ENCODE data around the gene TCEAL7. TPM values are rescaled to one million over a fixed set of nuclear protein-coding genes. Genes with fewer than 3 reads are reported as not detected.

The TCEAL7 gene
- total RNA-seq, 1 donor from 2014 or later: 16.5 TPM

DNA sequence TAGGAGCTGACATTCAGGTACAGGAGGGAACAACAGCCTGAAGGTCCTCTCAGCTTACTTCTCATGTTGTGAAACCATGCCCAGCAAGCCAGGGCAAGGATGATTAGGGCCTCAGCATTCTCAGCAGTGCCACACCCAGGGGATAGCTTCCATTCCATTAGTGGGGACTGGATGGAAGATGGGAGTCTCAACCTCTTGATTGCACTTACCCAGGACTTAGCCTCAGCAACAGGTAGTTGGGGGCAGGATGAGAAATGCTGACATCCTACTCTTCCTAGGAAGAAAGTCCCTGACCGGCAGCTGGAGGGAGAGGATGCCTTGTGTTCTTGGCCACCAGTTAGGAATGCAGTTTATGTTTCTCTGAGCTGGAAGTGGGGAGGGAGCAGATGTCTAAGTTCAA, 37.5 kb downstream of the TCEAL7 start:
- H3K27ac Mint-ChIP-seq (ENCODE audit: unreplicated experiment): no peak overlapping the region
- H3K36me3 Mint-ChIP-seq (ENCODE audit: low read depth): no peaks in the 10 kb centered on the region
- no peaks in the 10 kb centered on the region for H3K27me3 Mint-ChIP-seq (ENCODE audit: low read depth)
- TF ChIP-seq, protein P1, sequence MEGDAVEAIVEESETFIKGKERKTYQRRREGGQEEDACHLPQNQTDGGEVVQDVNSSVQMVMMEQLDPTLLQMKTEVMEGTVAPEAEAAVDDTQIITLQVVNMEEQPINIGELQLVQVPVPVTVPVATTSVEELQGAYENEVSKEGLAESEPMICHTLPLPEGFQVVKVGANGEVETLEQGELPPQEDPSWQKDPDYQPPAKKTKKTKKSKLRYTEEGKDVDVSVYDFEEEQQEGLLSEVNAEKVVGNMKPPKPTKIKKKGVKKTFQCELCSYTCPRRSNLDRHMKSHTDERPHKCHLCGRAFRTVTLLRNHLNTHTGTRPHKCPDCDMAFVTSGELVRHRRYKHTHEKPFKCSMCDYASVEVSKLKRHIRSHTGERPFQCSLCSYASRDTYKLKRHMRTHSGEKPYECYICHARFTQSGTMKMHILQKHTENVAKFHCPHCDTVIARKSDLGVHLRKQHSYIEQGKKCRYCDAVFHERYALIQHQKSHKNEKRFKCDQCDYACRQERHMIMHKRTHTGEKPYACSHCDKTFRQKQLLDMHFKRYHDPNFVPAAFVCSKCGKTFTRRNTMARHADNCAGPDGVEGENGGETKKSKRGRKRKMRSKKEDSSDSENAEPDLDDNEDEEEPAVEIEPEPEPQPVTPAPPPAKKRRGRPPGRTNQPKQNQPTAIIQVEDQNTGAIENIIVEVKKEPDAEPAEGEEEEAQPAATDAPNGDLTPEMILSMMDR (IDR thresholded peaks at IDR 0.05): no peak
- no peak for DNase-seq (ENCODE audit: low spot score)
- peaks cover 9% of the 10 kb centered on the region for H3K4me1 Mint-ChIP-seq (ENCODE audit: low read depth)
- no peak overlapping the region for H3K4me3 Mint-ChIP-seq (ENCODE audit: unreplicated experiment)
- peaks cover 5% of the 10 kb centered on the region for H3K9me3 Mint-ChIP-seq (ENCODE audit: low read depth)

DNA sequence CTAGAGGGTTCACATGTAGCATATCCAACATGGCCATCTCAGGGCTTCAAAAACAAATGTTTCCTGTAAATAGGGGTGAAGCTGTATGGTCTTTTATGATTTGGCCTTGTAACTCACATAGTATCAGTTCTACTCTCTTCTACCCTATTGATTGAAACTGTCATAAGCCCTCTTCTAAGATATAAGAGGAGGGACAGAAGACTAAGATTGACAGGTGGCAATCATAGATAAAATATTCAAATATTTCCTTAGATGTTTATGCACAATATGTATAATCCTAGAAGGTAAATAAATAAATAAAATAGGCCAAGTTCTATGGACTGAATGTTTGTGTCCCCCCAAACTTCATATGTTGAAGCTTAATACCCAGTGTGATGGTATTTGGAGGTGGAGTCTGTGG, 39.4 kb downstream of the TCEAL7 start:
- no peaks in the 10 kb centered on the region for H3K36me3 Mint-ChIP-seq (ENCODE audit: low read depth)
- peaks cover 9% of the 10 kb centered on the region for H3K4me1 Mint-ChIP-seq (ENCODE audit: low read depth)
- peaks cover 5% of the 10 kb centered on the region for H3K9me3 Mint-ChIP-seq (ENCODE audit: low read depth)
- no peak overlapping the region for H3K27ac Mint-ChIP-seq (ENCODE audit: unreplicated experiment)
- DNase-seq (ENCODE audit: low spot score): no peak
- TF ChIP-seq, protein P1 (IDR thresholded peaks at IDR 0.05): no peak
- H3K4me3 Mint-ChIP-seq (ENCODE audit: unreplicated experiment): no peak overlapping the region
- H3K27me3 Mint-ChIP-seq (ENCODE audit: low read depth): no peaks in the 10 kb centered on the region

DNA sequence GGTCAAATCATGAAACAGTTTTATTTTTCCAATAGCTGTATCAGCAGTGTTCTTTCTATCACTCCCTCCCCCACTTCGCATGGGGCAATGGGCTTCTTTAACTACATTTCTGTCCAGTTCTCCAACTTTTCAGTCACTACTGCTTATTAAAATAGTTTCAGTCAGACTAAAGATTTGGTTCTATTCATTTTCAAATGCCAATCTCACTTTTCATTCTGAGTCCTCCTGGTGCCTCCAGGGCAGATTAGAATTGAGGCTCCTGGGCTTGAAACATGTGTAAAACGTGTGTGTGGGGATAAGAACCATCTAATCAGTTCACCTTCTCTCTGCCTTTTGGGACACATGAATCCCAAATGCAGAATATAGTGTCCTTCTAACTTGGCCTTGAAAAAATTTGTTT, 42.8 kb downstream of the TCEAL7 start:
- TF ChIP-seq, protein P1 (IDR thresholded peaks at IDR 0.05): no peak
- H3K36me3 Mint-ChIP-seq (ENCODE audit: low read depth): peaks cover 3% of the 10 kb centered on the region
- peaks cover 13% of the 10 kb centered on the region for H3K4me1 Mint-ChIP-seq (ENCODE audit: low read depth)
- H3K4me3 Mint-ChIP-seq (ENCODE audit: unreplicated experiment): no peak overlapping the region
- no peak for DNase-seq (ENCODE audit: low spot score)
- H3K27me3 Mint-ChIP-seq (ENCODE audit: low read depth): no peaks in the 10 kb centered on the region
- no peak overlapping the region for H3K27ac Mint-ChIP-seq (ENCODE audit: unreplicated experiment)
- no peaks in the 10 kb centered on the region for H3K9me3 Mint-ChIP-seq (ENCODE audit: low read depth)

DNA sequence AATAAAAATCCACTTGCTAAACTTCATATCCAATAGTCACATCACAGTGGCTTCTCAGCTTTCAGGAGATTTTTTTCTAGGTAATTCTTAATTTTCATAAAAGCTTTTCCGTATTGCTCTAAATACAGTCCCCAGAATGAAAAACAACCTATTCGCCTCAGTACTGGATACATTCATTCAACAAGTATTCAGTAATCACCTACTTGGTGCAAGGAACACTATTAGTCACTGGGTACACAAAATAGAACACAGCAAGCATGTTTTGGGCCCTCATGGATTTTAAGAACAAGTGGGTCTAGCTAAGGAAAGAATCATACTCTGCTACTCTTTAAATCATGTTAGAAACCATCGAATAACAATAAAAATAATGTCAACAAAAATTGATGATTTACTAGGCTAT, 43.5 kb downstream of the TCEAL7 start:
- peaks cover 16% of the 10 kb centered on the region for H3K4me1 Mint-ChIP-seq (ENCODE audit: low read depth)
- peaks cover 3% of the 10 kb centered on the region for H3K36me3 Mint-ChIP-seq (ENCODE audit: low read depth)
- TF ChIP-seq, protein P1 (IDR thresholded peaks at IDR 0.05): no peak
- H3K9me3 Mint-ChIP-seq (ENCODE audit: low read depth): no peaks in the 10 kb centered on the region
- H3K27ac Mint-ChIP-seq (ENCODE audit: unreplicated experiment): no peak overlapping the region
- no peak overlapping the region for H3K4me3 Mint-ChIP-seq (ENCODE audit: unreplicated experiment)
- no peak for DNase-seq (ENCODE audit: low spot score)
- no peaks in the 10 kb centered on the region for H3K27me3 Mint-ChIP-seq (ENCODE audit: low read depth)

DNA sequence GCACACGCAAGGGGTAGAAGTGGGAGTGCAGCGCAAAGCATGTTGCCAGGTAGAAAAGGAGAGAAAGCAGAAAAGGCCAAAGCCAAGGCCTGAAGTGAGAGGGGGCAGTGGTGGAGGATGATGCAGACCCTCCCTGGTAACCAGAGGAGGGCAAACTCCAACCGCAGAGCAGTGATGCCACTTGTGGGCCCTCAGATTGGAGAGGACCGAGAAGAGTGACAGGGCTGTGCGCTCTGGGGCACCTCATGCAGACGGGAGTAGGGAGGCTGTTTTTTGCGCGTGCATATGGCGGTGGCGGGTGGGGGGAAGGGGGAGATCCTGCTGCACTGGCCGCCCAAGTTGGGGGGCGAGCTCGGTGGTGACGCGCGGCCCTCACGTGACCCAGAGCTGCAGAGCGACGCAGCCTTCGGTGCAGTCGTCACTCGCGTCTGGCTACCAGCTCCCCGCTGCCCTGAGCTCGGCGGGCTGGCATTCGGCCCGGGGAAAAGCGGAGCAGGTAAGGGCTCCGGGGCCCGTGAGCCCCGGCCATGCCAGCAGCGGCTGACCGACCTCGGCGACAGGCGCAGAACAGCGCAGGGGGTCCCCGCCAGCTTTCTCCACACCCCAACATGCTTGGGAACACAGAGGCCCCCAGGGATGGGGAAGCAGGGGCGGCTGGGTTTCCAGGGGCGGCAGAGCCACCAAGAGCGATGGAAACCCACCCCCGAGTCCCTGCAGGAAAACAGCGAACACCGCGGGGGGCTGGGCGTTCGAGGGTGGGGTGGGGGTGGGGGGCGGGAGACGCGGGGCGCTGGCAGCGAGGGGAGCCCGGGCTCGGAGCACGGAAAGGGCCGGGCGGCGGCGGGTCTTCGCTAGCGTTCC, 46.3 kb downstream of the TCEAL7 start, which contains the start of gene BEX3:
BEX3 (plus strand) TSS at position 421 of the 861 bp plus-strand sequence. CDS start 984 bp downstream, outside the sequence.
- H3K9me3 Mint-ChIP-seq (ENCODE audit: low read depth): no peaks in the 10 kb centered on the region

More for the DNA sequence above, 46.3 kb downstream of the TCEAL7 start, which contains the start of gene BEX3:
- no peak for DNase-seq (ENCODE audit: low spot score)
- Mint-ChIP-seq H3K4me3 (ENCODE audit: unreplicated experiment) (peak within 1 kb of the TSS; percentile 81), H3K27me3 (ENCODE audit: low read depth) (no peaks in the 10 kb centered on the region), H3K36me3 (ENCODE audit: low read depth) (peaks cover 3% of the 10 kb centered on the region), H3K27ac (ENCODE audit: unreplicated experiment) (peak within 1 kb of the TSS; percentile 88), H3K4me1 (ENCODE audit: low read depth) (peaks cover 22% of the 10 kb centered on the region)
- TF ChIP-seq, protein P1 (IDR thresholded peaks at IDR 0.05): no peak

Measured in chondrocyte (in vitro differentiated cells).